Superior temporal gyrus (tissue), 1 donor: ENCODE measurements around the gene RAPGEFL1.
A peak's percentile ranks its signal among the peaks of the same experiment; 100 is the strongest.
"Not testable (repeated sequence)": the region's sequence is repeated elsewhere in the genome, so short reads cannot be mapped to it uniquely, and the experiment has no call there.

Source experiments
- DNase-seq: peaks from one replicate; pipeline ENCODE4 v3.0.0-alpha.2; 2016; ENCODE audit errors: extremely low spot score

RAPGEFL1 gene

DNA sequence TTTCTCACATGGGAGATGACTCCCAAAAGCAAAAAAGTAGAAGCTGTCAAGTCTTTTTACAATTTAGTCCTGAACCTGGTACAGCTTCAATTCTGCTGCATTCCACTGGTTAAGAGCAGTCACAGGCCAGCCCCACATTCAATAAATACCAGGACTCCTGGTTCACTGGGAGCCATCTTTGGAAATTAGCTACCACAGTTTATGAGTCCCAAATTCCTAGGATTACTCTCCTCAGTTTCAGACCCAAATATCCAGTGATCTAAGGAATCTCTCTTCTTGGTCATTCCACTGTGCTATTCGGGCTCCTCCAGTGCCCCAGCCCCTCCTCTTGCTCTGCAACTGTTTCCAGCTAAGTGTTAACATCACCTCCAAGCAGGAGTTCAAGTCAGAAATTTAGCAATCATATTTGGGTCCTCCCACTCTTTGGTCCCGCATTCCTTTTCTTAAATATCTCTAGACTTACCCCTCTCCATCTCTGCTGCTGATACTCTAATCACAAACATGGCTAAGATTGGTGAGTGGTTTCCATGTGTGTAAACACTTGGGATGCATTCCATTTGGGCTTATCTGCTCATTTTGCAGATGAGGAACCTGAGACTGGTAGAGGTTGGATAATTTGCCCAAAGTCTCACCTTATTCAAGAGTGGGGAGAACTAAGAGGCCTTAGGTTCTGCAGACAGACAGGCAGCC, 32.3 kb downstream of the RAPGEFL1 start:
- no peak for DNase-seq

DNA sequence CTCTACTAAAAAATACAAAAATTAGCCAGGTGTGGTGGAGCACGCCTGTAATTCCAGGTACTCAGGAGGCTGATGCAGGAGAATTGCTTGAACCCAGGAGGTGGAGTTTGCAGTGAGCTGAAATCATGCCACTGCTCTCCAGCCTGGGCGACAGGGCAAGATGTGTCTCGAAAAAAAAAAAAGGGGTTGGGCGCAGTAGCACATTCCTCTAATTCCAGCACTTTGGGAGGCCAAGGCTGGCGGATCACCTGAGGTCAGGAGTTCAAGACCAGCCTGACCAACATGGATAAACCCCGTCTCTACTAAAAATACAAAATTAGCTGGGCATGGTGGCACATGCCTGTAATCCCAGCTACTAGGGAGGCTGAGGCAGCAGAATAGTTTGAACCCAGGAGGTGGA, 36.6 kb downstream of the RAPGEFL1 start:
- not testable (repeated sequence) for DNase-seq

DNA sequence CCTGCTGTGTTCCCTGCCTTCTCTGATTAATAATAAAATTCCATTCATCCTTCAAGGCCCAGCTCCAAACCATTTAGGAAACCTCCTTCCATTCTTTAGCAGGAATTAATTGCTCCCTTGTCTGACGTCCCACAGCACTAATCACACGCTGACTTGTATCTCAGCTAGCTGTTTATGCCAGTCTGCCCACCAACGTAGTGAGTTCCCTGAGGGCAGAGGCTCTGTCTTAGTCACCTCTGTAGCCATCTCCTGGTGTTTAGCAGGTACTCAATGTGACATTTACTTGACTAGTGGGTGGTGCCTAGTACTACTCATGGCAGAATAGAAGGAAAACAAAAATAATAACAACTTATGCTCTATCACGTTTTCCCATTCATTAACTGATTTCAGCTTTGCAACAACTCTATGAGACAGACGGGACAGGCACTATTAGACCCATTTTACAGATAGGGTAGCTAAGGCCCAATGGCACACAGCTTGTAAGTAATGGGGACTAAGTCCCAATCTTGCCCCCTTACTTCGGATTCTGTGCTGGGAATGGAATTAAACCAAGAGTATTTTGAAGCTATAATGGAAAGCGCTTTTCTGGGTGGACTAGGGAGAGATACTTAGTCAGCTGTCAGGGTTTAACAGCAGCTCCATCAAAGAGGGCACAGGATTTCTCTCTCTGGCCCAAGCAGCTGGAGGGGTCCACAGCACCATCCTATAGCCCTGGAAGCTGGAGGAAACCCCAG, 40.9 kb downstream of the RAPGEFL1 start:
- no peak for DNase-seq

DNA sequence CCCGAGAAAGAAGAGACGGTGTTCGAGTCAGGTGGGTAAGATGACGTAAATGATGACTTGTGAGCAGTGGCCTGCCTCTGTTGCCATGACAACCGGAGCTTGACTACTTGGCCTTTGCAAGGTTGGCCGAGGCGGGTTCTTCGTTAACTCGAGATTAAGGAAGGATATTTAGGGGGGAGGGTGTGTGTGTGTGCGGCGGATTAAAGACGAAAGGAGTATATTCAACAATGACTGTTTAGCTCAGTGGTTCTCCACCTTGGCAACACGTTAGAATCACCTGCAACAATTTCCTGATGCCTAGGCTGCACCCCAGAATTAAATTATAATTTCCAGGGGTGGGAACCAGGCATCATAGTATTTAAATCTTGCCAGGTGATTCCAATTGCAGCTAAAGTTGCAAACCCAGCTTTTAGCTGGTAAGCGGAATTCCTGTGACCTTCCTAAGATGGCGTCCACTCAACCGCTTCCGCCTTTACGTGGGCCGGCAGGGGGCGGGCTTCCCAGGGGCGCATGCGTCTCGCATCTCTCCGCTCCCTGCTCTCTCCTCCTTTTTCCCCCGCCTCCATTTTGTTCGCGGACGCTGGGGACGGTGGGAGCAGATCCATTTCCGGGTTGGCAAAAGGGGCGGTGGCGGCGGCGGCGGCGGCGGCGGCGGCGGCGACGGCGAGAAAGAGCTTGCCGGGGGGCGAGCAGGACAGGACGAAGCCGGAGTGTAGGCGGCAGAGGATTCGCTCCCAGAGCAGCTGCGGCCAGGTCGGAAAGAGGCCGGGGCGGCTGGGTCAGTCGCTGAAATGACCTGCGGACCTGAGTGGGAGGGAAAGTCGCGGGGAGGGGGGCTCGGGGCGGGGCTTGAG, 41.7 kb downstream of the RAPGEFL1 start, which contains the start of gene WIPF2:
WIPF2 (plus strand) TSS at position 565 of the 854 bp plus-strand sequence. CDS start 37,156 bp downstream, outside the sequence.
- peak; percentile 96 for DNase-seq

DNA sequence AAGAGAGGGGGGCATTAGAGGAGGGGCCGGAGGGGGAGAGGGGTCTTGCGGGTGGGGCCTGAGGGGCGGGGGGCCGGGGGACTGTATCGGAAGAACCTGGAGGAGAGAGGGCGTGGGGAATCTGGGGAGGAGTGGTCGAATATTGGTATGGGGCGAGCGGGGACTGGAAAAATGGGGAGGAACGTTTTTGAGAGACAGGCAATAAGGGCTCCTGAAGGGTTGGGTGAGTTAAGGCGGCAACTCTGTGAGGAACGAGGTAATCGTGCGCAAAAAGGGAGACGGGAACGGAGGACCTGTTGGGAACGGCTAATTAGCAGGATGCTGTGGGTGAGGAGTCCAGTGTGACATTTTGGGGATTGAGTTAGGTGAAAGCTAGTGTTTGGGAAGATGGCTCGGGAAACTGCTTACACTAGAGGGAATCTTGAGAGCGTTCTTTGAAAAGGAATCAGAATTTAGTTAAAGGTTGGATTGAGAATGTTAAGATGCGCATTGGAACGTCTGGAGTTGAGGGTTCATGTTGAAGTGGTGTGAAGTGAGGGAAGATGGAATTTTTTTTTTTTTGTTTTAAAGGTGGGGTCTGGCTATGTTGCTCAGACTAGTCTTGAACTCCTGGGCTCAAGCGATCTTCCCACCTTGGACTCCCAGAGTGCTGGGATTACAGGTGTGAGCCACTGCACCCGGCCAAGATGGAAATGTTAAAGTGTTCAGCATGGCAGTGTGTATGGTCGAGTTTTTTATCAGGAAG, 42.5 kb downstream of the RAPGEFL1 start:
- peak; percentile 60 for DNase-seq

DNA sequence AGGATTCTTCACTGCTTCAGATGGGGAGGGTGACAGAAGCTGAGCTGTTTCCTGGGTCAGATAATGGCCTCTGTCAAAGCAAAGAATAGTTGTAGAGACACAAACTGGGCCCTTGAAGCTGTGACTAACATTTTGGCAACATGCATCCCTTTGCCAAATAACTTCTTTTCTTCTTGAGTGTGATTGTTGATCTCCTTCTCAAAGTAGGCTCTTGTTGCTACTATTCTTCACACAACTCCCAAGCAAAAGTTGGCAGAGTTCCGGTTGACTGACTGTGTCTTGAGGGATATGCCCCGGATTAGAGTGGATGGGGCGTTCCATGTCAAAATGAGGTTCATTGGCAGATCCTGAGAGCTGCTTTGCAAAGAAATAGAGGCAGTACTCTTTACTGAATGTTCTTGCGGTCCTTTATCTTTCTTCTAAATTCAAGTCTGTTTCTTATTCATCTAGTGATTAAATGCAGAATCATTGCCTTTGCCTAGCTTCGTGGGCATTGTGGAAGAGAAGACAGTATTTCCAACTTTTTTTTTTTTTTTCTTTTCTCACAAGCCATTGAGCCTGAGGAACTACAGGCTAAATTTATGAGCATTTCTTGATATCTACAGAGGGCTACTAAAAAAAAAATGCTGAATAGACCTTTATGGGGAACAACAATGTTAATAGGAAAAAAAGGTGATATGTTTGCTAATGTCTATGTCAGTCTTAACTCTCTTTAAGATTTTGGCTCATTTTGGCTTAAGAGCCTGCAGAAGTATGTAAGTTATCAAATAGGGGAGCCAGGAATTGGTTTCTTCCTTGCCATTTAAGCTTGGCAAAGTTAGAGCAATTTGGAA, 47.7 kb downstream of the RAPGEFL1 start:
- DNase-seq = peak; percentile 81

DNA sequence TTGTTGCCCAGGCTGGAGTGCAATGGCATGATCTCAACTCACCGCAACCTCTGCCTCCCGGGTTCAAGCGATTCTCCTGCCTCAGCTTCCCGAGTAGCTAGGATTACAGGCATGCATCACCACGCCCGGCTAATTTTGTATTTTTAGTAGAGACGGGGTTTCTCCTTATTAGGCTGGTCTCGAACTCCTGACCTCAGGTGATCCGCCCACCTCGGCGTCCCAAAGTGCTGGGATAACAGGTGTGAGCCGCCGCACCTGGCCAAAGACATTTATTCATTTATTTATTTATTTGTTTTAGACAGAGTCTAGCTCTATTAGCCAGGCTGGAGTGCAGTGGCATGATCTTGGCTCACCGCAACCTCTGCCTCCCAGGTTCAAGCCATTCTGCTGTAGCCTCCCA, 51.9 kb downstream of the RAPGEFL1 start:
- DNase-seq = not testable (repeated sequence)

DNA sequence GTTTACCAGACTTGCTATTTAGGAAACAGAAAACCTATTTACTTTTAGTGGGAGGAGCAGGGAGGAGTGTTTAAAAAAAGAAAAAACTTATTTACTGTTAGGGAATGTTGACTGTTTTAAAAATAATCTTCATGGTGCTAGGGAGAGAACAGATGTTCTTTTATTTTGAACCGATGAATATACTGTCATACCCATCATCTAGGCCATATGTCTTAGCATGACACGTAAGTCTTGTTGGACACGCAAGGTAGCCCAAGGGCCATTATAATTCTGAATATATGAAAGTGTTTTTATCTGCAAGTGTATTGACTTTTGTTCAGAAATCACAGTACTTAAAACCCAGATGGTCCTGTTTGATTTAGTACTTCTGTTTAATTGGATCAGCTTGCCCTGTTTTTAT, 53.4 kb downstream of the RAPGEFL1 start:
- DNase-seq = no peak

DNA sequence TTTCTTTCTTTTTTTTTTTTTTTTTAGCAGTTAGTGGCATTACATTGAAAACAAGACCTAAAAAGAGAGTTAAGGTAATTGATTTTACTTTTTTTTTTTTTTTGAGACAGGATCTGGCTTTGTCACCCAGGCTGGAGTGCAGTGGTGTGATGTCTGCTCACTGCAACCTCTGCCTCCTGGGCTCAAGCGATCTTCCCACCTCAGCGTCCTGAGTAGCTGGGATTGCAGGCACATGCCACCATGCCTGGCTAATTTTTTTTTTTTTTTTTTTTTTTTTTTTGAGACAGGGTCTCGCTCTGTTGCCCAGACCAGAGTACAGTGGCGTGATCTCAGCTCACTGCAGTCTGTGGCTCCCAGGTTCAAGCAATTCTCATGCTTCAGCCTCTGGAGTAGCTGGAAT, 54.7 kb downstream of the RAPGEFL1 start:
- DNase-seq = not testable (repeated sequence)

DNA sequence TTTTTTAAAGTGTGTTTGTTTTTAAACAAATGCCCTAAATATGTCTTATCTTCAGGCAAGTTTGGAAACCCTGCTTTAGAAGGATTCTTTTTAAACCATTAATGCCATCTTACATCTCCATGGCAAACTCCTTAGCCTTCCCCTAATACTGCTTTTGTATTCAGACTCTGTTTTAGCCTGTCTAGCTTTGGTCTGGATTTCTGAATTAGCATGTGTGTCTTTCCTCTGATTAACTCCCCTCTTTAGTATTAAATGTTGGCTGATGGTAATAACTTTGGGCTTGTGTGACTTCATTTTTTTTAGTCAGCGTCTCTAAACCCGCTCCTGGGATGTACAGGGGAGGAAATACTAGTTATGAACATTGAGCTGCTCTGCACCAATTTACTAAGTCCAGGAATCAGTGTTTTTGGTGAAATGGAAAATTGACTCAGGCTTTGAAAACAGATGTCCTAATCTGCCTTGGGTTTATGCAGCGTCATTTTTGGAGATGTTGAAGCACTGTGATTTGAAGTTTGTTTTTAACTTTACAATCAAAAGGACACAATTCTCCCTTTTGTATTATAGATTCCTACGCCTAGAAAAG, 64.1 kb downstream of the RAPGEFL1 start:
- DNase-seq = no peak

DNA sequence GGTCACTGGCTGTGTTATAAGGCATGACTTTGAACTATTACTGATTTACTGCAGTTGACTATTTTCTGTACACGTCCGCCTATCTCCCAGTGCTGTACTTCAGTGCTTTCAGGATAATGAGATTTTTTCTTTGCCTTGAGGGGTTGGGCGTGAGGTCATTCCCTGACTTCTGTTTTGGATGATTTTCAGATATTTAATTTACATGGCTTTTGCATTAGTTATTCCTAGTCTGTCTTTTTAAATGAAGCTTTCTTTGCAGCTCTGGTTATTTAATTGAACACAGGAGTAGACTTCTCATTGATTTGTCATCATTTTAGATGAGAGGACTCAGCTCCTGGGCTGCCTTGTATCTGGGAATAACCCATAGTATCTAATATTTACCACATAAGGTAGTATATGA, 65.5 kb downstream of the RAPGEFL1 start:
- no peak for DNase-seq

DNA sequence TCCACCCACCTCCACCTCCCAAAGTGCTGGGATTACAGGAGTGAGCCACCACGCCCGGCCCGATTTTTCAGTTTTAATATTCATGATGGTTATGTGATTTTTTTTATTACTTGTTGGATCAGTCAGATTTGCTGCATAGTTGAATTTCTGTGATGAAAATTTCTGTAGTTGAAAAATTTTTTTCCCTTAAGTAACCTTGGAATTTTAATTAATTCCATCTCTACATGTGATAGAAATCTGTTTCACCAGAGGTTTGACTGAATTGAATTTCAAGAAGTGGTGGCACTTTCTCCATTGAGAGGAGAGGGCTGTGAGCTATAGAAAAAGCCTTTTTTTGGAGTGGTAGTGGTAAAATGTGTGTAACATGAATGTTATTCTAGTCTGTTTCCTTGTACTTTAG, 66.5 kb downstream of the RAPGEFL1 start:
- no peak for DNase-seq

DNA sequence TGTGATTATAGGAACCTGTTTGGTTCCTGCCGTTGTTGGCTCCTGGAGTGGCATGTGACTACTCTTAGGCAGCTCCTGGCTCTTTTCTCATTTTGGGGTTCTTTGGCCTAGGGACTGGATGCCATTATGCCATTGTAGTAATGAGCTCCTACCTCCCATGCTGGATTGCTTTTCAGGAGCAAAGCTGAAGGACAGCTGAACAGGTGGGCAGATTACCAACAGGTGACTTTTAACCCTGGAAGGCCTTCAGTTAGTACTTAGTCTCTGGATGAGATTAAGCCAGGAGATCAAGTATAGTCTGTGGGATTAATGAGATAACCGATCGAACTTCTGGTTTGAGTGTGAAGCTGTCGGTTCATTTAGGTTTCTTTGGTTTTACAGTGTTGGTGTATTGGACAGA, 67.0 kb downstream of the RAPGEFL1 start:
- DNase-seq = no peak
